ENCODE data around the gene LIMS1.

Gene LIMS1

DNA sequence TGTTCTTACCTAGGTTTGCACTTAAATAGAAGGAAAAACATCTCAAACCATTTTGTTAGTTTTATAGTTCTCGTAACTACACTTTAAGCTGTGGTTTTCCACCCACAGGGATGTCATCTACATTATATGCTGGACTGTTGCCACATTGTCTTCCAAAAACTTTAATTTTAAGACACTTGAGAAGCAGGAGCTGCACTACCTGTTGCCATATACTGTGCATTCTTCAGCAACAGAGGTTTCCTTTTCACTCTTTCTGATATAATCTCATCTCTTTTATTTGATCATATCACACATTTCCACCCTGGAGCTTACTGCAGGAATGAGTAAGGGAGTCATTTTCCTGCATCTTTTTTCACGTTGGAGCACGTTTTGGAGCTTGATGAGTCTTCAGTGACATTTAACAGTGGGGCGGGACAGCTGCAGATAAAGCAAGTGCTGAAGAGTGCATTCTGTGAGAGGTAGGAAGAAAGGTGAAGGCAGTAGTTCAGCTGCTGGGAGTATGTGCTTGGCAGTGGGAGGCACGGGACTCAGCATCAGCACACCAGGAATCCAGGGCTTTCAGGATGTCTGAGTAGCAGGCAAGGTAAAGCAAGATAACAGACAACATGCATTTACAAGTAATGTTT is 3.8 kb downstream of the LIMS1 start:
- DNase-seq = no peak
- peaks cover 29% of the 10 kb centered on the region for H3K36me3 Mint-ChIP-seq (ENCODE audit: low read depth)
- no peak overlapping the region for H3K27ac Mint-ChIP-seq
- H3K27me3 Mint-ChIP-seq (ENCODE audit: low read depth, poor library complexity) = no peaks in the 10 kb centered on the region
- TF ChIP-seq, protein P1, sequence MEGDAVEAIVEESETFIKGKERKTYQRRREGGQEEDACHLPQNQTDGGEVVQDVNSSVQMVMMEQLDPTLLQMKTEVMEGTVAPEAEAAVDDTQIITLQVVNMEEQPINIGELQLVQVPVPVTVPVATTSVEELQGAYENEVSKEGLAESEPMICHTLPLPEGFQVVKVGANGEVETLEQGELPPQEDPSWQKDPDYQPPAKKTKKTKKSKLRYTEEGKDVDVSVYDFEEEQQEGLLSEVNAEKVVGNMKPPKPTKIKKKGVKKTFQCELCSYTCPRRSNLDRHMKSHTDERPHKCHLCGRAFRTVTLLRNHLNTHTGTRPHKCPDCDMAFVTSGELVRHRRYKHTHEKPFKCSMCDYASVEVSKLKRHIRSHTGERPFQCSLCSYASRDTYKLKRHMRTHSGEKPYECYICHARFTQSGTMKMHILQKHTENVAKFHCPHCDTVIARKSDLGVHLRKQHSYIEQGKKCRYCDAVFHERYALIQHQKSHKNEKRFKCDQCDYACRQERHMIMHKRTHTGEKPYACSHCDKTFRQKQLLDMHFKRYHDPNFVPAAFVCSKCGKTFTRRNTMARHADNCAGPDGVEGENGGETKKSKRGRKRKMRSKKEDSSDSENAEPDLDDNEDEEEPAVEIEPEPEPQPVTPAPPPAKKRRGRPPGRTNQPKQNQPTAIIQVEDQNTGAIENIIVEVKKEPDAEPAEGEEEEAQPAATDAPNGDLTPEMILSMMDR (IDR thresholded peaks at IDR 0.05) = no peak
- H3K4me3 Mint-ChIP-seq = no peak overlapping the region
- H3K4me1 Mint-ChIP-seq = peaks cover 34% of the 10 kb centered on the region
- H3K9me3 Mint-ChIP-seq = peaks cover 12% of the 10 kb centered on the region

DNA sequence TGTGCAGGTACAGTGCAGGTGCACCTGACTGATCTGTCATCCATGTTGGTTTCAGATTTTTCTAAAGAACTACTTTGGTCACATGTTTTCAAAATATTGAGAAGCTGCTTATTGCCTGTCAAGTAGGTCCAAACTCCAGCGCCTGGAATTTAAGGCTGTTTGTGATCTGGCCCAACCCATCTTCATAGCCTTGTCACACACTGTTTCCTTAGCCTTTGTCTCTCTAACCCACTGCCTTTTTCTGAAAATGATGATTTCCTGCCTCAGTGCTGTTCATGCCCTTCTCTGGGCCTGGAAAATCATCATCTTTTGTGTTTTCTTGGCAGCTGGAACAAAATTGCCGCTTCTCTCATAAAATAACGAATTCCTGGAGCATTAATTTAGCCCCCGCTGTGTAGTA is 7.2 kb downstream of the LIMS1 start:
- Mint-ChIP-seq H3K36me3 (ENCODE audit: low read depth) (peaks cover 50% of the 10 kb centered on the region), H3K4me3 (no peak overlapping the region), H3K27ac (no peak overlapping the region), H3K9me3 (peaks cover 27% of the 10 kb centered on the region), H3K27me3 (ENCODE audit: low read depth, poor library complexity) (no peaks in the 10 kb centered on the region), H3K4me1 (peaks cover 20% of the 10 kb centered on the region)
- TF ChIP-seq, protein P1 (IDR thresholded peaks at IDR 0.05) = no peak
- DNase-seq = no peak

DNA sequence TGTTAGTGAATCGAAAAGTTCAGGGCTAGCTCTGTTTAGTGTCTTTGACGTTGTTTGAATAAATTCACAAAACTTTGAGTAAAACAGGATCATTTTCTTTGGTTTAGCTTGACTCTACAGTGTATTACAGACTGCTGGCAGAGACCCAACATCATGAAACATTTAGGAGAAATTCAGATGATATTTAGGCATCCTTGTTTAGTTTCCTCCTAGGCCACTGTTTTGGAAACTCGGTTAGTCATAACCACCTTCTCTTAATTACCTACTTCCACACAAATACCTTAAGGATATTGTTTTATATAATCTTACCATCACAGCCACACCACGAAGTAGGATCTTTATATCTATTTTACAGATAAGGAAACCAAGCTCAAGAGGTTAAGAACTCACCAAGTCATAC is 7.8 kb downstream of the LIMS1 start:
- H3K27ac Mint-ChIP-seq = no peak overlapping the region
- TF ChIP-seq, protein P1 (IDR thresholded peaks at IDR 0.05) = no peak

DNA sequence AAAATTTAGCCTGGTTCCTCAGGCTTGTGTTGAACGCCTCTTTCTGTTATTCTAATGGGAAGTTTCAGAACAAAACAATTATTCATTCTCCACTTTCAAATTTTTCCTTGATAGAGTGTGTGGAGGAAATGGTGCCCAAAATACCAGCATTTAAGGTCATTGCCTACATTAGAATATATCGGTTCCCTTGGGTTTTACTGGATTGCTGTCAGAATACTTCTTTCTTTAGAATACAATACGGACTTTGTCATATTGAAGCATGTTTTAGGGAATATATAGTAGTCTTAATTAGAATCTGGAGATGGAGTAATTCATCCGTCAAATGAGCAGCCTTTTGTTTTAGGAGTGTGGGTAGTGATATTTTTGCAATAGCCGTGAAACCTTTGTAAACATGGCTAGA is 13.3 kb downstream of the LIMS1 start:
- Mint-ChIP-seq H3K27me3 (ENCODE audit: low read depth, poor library complexity) (no peaks in the 10 kb centered on the region), H3K27ac (no peak overlapping the region), H3K4me3 (no peak overlapping the region), H3K36me3 (ENCODE audit: low read depth) (peaks cover 33% of the 10 kb centered on the region), H3K9me3 (peaks cover 21% of the 10 kb centered on the region), H3K4me1 (peaks cover under 1% of the 10 kb centered on the region)
- no peak for DNase-seq
- TF ChIP-seq, protein P1 (IDR thresholded peaks at IDR 0.05) = no peak

More for the DNA sequence above, 7.8 kb downstream of the LIMS1 start:
- DNase-seq = no peak
- H3K36me3 Mint-ChIP-seq (ENCODE audit: low read depth) = peaks cover 50% of the 10 kb centered on the region
- peaks cover 13% of the 10 kb centered on the region for H3K4me1 Mint-ChIP-seq
- no peaks in the 10 kb centered on the region for H3K27me3 Mint-ChIP-seq (ENCODE audit: low read depth, poor library complexity)
- H3K4me3 Mint-ChIP-seq = no peak overlapping the region
- H3K9me3 Mint-ChIP-seq = peaks cover 27% of the 10 kb centered on the region

DNA sequence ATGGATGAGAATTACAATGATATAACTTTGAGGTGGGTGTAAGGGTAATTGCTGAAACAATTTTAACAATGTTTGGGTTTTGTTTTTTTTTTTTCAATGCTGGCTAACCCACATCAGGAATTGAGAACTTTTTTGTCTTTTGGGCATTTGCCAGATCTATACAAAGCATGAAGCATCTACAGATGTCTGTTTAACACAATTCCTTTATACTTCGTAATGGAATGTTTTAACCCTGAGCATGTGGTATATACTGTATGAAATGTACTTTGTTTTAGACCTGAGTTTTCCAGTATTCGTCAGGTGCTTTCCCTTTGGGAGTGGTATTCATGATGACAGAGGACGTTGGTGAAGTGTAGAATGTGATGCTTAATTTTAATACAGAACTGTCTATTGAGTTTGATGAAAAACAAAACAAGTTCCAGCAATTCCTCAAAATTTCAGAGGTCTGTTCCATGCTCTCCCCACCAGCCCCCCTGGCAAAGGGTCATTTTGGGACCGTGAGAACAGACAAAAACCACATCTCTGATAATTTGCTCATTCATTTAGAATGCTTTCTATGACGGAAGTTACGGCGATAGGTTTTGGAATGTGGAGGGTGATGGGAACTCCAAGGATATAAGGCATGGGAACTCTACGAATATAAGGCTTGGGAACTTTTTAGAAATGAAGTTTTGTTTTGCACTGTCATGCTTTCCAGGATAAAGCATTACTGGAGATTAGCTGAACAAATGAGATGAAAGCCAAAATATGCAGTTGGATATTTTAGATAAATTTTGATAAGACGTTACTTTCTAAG is 14.1 kb downstream of the LIMS1 start:
- H3K4me1 Mint-ChIP-seq = peaks cover 8% of the 10 kb centered on the region
- H3K27me3 Mint-ChIP-seq (ENCODE audit: low read depth, poor library complexity) = peaks cover under 1% of the 10 kb centered on the region
- no peak overlapping the region for H3K4me3 Mint-ChIP-seq
- H3K9me3 Mint-ChIP-seq = peaks cover 14% of the 10 kb centered on the region
- no peak overlapping the region for H3K27ac Mint-ChIP-seq
- peaks cover 27% of the 10 kb centered on the region for H3K36me3 Mint-ChIP-seq (ENCODE audit: low read depth)
- TF ChIP-seq, protein P1 (IDR thresholded peaks at IDR 0.05) = no peak
- DNase-seq = no peak

Measured in nephron progenitor cell (in vitro differentiated cells).